CD4-positive, alpha-beta T cell (primary cell): ENCODE measurements around the gene PRKAA2. TPM values are rescaled to one million over a fixed set of nuclear protein-coding genes. Genes with fewer than 3 reads are reported as not detected.
A peak's percentile ranks its signal among the peaks of the same experiment; 100 is the strongest.
"Not testable (repeated sequence)": the region's sequence is repeated elsewhere in the genome, so short reads cannot be mapped to it uniquely, and the experiment has no call there.

Experiments used
- ATAC-seq: fragments of 200-7000 bp; cut with Tn5 transposase; one replicate; pipeline ENCODE4 v1.10.0; 2022; ENCODE audit warnings: mild to moderate bottlenecking; ENCODE audit not compliant: poor library complexity
- CTCF ChIA-PET: fragments of 350-600 bp; sonication (Branson Sonifier 250); formaldehyde crosslinking; loops from one replicate; lab custom pipeline; 2021; ENCODE audit warnings: antibody characterized with exemption, inconsistent platforms; lab: Charles Lee
- POLR2A ChIA-PET: fragments of 350-600 bp; sonication (Branson Sonifier 250); formaldehyde crosslinking; loops from one replicate; lab custom pipeline; 2021; ENCODE audit warnings: antibody characterized with exemption, inconsistent platforms; lab: Charles Lee
- DNase-seq, 14 experiments: peaks; one replicate each; pipeline ENCODE4 v3.0.0-alpha.2; 2013 to 2020; ENCODE audit warnings: mixed read lengths in 2 of 14
- H3K27ac ChIP-seq, 2 donors: one replicate each; pipeline versions ENCODE4 v1.5.1 to v1.7.0; 2013; ENCODE audit warnings: low read length in 2 of 2, low read depth in 1 of 2, mild to moderate bottlenecking in 1 of 2
- H3K27me3 ChIP-seq, 2 experiments: 1 replicate in 1 of 2; 2 replicates in 1 of 2; pipeline versions ENCODE4 v1.6.1 to v1.7.0; 2013; ENCODE audit warnings: low read length in 2 of 2, control low read depth in 1 of 2, mild to moderate bottlenecking in 1 of 2, moderate library complexity in 1 of 2; ENCODE audit not compliant: insufficient read depth in 2 of 2, control insufficient read depth in 1 of 2
- H3K36me3 ChIP-seq: one replicate; pipeline ENCODE4 v1.6.1; 2013; ENCODE audit warnings: low read length, control low read depth; ENCODE audit not compliant: insufficient read depth
- H3K4me1 ChIP-seq: one replicate; pipeline ENCODE4 v1.6.1; 2013; ENCODE audit warnings: low read length, control low read depth; ENCODE audit not compliant: insufficient read depth
- H3K4me3 ChIP-seq: one replicate; pipeline ENCODE4 v1.5.1; 2013; ENCODE audit warnings: mild to moderate bottlenecking, low read length, moderate library complexity
- H3K9me3 ChIP-seq, 2 experiments: 1 replicate in 1 of 2; 2 replicates in 1 of 2; pipeline versions ENCODE4 v1.6.1 to v1.7.0; 2013; ENCODE audit warnings: low read length in 2 of 2, mild to moderate bottlenecking in 2 of 2, control low read depth in 1 of 2, moderate library complexity in 1 of 2; ENCODE audit not compliant: control insufficient read depth in 1 of 2, insufficient read depth in 1 of 2
- H3K27ac Mint-ChIP-seq: one replicate; pipeline ENCODE4 v1.8.0; 2020; ENCODE audit warnings: mixed read lengths
- H3K27me3 Mint-ChIP-seq: one replicate; pipeline ENCODE4 v1.8.0; 2021; ENCODE audit warnings: mixed read lengths
- H3K36me3 Mint-ChIP-seq: one replicate; pipeline ENCODE4 v1.8.0; 2021; ENCODE audit warnings: low read depth, mixed read lengths
- H3K4me1 Mint-ChIP-seq: one replicate; pipeline ENCODE4 v1.8.0; 2021; ENCODE audit warnings: low read depth, mixed read lengths
- H3K4me3 Mint-ChIP-seq: one replicate; pipeline ENCODE4 v1.8.0; 2020; ENCODE audit warnings: mild to moderate bottlenecking, mixed read lengths
- H3K9me3 Mint-ChIP-seq: one replicate; pipeline ENCODE4 v1.8.0; 2020; ENCODE audit warnings: mixed read lengths
- intact Hi-C, 2 experiments: fragments of 100-400 bp; cut with DNase I in 1 of 2; cut with micrococcal nuclease in 1 of 2; formaldehyde crosslinking; loops; one replicate each; pipeline versions ENCODE4 v1.15.1 to v1.9.0; 2023 to 2025; cut with DNase I, micrococcal nuclease
- polyA plus RNA-seq, 2 donors: library from polyadenylated mRNA; unstranded; fragments of 120-200 nt; gene quantifications; one replicate each; pipeline ENCODE4 v1.2.1, GENCODE V29; 2013
- total RNA-seq, 174 experiments: library from RNA in 2 of 174; stranded (reverse) in 2 of 174; gene quantifications; one replicate each; pipeline ENCODE4 v1.2.3 and lab custom pipeline; 2021 to 2026
- TF ChIP-seq, protein P1 (sequence below): fragments of 200-600 bp; IDR thresholded peaks from one replicate; pipeline ENCODE4 v1.8.0; 2022; ENCODE audit warnings: antibody characterized with exemption, mild to moderate bottlenecking

Gene PRKAA2
- not detected for total RNA-seq
- not detected for polyA plus RNA-seq (2013, experiment 1 of 2)
- polyA plus RNA-seq (2013, experiment 2 of 2), result 0.54 TPM
- 0 to 0.19 (median 0) reads per million in 172 experiments for total RNA-seq (lab: John Stamatoyannopoulos, UW)

DNA sequence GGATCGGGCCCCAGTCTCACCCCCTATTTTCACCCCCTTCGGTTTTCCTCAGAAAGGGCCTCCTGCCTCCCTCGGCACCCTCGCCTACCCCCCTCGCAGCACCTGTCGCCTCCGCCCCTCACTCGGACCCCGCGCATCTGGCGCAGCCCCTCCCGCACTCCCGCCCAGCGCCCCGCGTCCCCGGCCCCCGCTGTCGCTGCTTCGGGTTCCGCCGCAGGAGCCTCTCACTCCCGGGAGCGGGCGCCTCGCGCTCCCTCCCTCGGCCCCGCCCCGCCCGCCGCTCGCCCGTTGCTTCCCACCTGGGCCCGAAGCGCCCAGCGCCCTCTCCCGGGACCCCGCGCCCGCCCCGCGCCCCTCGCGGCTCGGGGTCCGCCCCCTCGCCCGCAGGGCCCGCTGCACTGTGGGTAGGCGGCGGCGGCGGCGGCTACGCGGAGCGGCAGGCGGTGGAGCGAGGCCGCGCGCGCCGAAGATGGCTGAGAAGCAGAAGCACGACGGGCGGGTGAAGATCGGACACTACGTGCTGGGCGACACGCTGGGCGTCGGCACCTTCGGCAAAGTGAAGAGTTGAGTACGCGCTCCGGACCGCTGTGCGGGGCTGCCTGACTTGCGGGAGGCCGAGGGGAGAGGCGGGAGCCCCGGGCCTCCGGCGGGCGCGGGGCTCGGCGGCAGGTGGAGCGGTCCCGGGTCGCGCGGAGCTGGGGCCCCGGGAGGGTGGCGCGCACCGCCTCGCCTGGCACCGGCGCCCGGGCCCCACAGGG lies at the start of gene PRKAA2:
Gene PRKAA2, plus strand, starts transcription at position 396 of the 758 bp plus-strand sequence. Its CDS starts 74 bp downstream, at position 470.
- CTCF ChIA-PET, result no interaction called here
- H3K27ac Mint-ChIP-seq, result no peak within 1 kb of the TSS
- ATAC-seq, result no peak
- TF ChIP-seq, protein P1, sequence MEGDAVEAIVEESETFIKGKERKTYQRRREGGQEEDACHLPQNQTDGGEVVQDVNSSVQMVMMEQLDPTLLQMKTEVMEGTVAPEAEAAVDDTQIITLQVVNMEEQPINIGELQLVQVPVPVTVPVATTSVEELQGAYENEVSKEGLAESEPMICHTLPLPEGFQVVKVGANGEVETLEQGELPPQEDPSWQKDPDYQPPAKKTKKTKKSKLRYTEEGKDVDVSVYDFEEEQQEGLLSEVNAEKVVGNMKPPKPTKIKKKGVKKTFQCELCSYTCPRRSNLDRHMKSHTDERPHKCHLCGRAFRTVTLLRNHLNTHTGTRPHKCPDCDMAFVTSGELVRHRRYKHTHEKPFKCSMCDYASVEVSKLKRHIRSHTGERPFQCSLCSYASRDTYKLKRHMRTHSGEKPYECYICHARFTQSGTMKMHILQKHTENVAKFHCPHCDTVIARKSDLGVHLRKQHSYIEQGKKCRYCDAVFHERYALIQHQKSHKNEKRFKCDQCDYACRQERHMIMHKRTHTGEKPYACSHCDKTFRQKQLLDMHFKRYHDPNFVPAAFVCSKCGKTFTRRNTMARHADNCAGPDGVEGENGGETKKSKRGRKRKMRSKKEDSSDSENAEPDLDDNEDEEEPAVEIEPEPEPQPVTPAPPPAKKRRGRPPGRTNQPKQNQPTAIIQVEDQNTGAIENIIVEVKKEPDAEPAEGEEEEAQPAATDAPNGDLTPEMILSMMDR, result no peak
- Histone ChIP-seq H3K36me3 (no peaks in the 10 kb centered on the region), H3K27me3 (peaks cover 17 to 55% of the 10 kb centered on the region in 2 experiments), H3K4me1 (no peaks in the 10 kb centered on the region), H3K9me3 (peaks cover 0 to 8% of the 10 kb centered on the region in 2 experiments), H3K4me3 (no peak within 1 kb of the TSS), H3K27ac (no peak within 1 kb of the TSS)
- H3K9me3 Mint-ChIP-seq, result no peaks in the 10 kb centered on the region
- H3K36me3 Mint-ChIP-seq, result no peaks in the 10 kb centered on the region
- peak within 1 kb of the TSS; percentile 47 for H3K4me3 Mint-ChIP-seq
- POLR2A ChIA-PET, result no interaction called here
- H3K27me3 Mint-ChIP-seq, result peaks cover 68% of the 10 kb centered on the region
- H3K4me1 Mint-ChIP-seq, result peaks cover 5% of the 10 kb centered on the region
- DNase-seq, result peak in 2 of 14 experiments; percentile 4 to 8
- intact Hi-C loops, result no loop called here

DNA sequence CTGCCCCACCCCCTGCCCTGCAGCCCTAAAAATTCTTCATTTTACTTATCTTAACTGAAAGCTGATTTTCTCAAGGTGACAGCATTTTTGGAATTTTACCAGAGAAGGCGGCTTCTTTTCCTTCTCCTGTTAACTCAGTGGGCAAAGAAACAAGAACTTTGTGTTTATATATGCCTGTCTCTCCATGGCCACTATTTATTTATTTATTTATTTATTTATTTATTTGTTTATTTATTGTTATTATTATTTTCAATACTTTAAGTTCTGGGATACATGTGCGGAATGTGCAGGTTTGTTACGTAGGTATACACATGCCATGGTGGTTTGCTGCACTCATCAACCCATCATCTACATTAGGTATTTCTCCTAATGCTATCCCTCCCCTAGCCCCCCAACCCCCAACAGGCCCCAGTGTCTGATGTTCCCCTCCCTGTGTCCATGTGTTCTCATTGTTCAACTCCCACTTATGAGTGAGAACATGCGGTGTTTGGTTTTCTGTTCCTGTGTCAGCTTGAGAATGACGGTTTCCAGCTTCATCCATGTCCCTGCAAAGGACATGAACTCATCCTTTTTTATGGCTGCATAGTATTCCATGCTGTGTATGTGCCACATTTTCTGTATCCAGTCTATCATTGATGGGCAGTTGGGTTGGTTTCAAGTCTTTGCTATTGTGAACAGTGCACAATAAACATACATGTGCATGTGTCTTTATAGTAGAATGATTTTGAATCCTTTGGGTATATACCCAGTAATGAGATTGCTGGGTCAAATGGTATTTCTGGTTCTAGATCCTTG lies 49.5 kb upstream of the PRKAA2 start:
- POLR2A ChIA-PET, result not testable (repeated sequence)

DNA sequence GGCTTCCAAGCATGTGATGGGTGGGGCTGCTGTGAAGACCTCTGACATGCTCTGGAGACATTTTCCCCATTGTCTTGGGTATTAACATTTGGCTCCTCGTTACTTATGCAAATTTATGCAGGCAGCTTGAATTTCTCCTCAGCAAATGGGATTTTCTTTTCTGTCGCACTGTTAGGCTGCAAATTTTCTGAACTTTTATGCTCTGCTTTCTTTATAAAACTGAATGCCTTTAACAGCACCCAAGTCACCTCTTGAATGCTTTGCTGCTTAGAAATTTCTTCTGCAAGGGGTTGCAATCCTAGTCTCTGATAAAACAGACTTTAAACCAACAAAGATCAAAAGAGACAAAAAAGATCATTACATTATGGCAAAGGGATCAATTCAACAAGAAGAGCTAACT lies 35.0 kb upstream of the PRKAA2 start:
- H3K4me3 Mint-ChIP-seq, POLR2A ChIA-PET, H3K36me3 Mint-ChIP-seq, CTCF ChIA-PET, H3K9me3 ChIP-seq, H3K27ac Mint-ChIP-seq, DNase-seq, H3K27me3 ChIP-seq, ATAC-seq, H3K27ac ChIP-seq, H3K4me3 ChIP-seq, H3K36me3 ChIP-seq, H3K27me3 Mint-ChIP-seq, H3K4me1 Mint-ChIP-seq, H3K4me1 ChIP-seq, intact Hi-C loops: not testable (repeated sequence)
- H3K9me3 Mint-ChIP-seq, result peaks cover 16% of the 10 kb centered on the region

More for the DNA sequence above, 49.5 kb upstream of the PRKAA2 start:
- H3K4me3 ChIP-seq, H3K27me3 Mint-ChIP-seq, H3K9me3 ChIP-seq, H3K4me1 Mint-ChIP-seq, H3K27ac ChIP-seq, H3K4me3 Mint-ChIP-seq, DNase-seq, ATAC-seq, intact Hi-C loops, H3K4me1 ChIP-seq, H3K36me3 Mint-ChIP-seq, H3K27me3 ChIP-seq, H3K27ac Mint-ChIP-seq, H3K9me3 Mint-ChIP-seq, H3K36me3 ChIP-seq, CTCF ChIA-PET: not testable (repeated sequence)

DNA sequence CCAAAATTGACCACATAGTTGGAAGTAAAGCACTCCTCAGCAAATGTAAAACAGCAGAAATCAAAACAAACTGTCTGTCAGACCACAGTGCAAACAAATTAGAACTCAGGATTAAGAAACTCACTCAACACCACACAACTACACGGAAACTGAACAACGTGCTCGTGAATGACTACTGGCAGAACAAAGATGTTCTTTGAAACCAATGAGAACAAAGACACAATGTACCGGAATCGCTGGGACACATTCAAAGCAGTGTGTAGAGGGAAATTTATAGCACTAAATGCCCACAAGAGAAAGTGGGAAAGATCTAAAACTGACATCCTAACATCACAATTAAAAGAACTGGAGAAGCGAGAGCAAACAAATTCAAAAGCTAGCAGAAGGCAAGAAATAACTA lies 34.3 kb upstream of the PRKAA2 start:
- H3K27me3 ChIP-seq, H3K36me3 ChIP-seq, H3K27ac ChIP-seq, H3K9me3 ChIP-seq, POLR2A ChIA-PET, H3K27me3 Mint-ChIP-seq, ATAC-seq, H3K4me3 ChIP-seq, CTCF ChIA-PET, DNase-seq, H3K36me3 Mint-ChIP-seq, H3K4me1 ChIP-seq, H3K4me3 Mint-ChIP-seq, H3K4me1 Mint-ChIP-seq, intact Hi-C loops, H3K27ac Mint-ChIP-seq: not testable (repeated sequence)
- peaks cover 16% of the 10 kb centered on the region for H3K9me3 Mint-ChIP-seq
